Right lobe of liver (tissue), 6 donors: Measurements from ENCODE around the gene MAP3K13. TPM values are rescaled to one million over a fixed set of nuclear protein-coding genes. Genes with fewer than 3 reads are reported as not detected.

ENCODE experiments used
- ATAC-seq, 4 donors: fragments of 200-7000 bp; cut with Tn5 transposase; one replicate each; pipeline ENCODE4 v1.9.1; 2020; ENCODE audit warnings: mild to moderate bottlenecking in 4 of 4, moderate library complexity in 4 of 4
- DNase-seq, 3 donors: peaks; one replicate each; pipeline ENCODE4 v3.0.0-alpha.2; 2020
- H3K27ac ChIP-seq, 3 donors: fragments of 200-600 bp; one replicate each; pipeline ENCODE4 v1.8.0; 2022
- H3K27me3 ChIP-seq, 2 donors: fragments of 200-600 bp; one replicate each; pipeline ENCODE4 v1.8.0; 2022
- H3K36me3 ChIP-seq, 4 donors: fragments of 200-600 bp; sonication (generic) in 1 of 4; one replicate each; pipeline versions ENCODE4 v1.5.1 to v1.8.0; 2017 to 2022; ENCODE audit warnings: control low read depth in 1 of 4
- H3K4me1 ChIP-seq, 4 donors: fragments of 200-600 bp; sonication (generic) in 1 of 4; one replicate each; pipeline versions ENCODE4 v1.5.1 to v1.8.0; 2017 to 2022; ENCODE audit warnings: control low read depth in 1 of 4
- H3K4me3 ChIP-seq, 3 donors: fragments of 200-600 bp; one replicate each; pipeline ENCODE4 v1.8.0; 2022
- H3K9me3 ChIP-seq, 4 donors: fragments of 200-600 bp; sonication (generic) in 1 of 4; one replicate each; pipeline versions ENCODE4 v1.5.1 to v1.8.0; 2017 to 2022; ENCODE audit warnings: control low read depth in 1 of 4
- POLR2A ChIP-seq: fragments of 450-650 bp; IDR thresholded peaks from one replicate; pipeline ENCODE4 v1.6.1; 2017; ENCODE audit warnings: antibody characterized with exemption, mild to moderate bottlenecking
- WGBS: methylation state at CpG from one replicate; pipeline ENCODE4 v1.1.6; 2018; ENCODE audit warnings: low coverage, low lambda C conversion rate; ENCODE audit not compliant: insufficient coverage; ENCODE audit errors: missing lambda C conversion rate; 5-methylcytosine and 5-hydroxymethylcytosine counted together
- intact Hi-C, 2 donors: fragments of 100-400 bp; cut with DNase I; formaldehyde crosslinking; loops; one replicate each; pipeline versions ENCODE4 v1.11.2 to v1.14.1; 2022
- total RNA-seq, 6 experiments: library from RNA; depleted of rRNA in 2 of 6; stranded (reverse); fragments of >200 nt in 2 of 6; fragmentation: NEBNext Ultra II Directional in 3 of 6; extraction: Animal tissue kit (Norgen Biotek cat#: 25700) in 3 of 6; gene quantifications; one replicate each; pipeline versions ENCODE4 v1.1.0 to v1.2.4, GENCODE V29; 2016 to 2023
- TF ChIP-seq, protein P1 (sequence below), 4 donors: fragments of 200-600 bp in 3 of 4; fragments of 450-650 bp in 1 of 4; IDR thresholded peaks; one replicate each; pipeline versions ENCODE4 v1.5.1 to v1.8.0; 2016 to 2022; ENCODE audit warnings: antibody characterized with exemption in 4 of 4, mild to moderate bottlenecking in 2 of 4
- donor health status: DM: no; HTN: yes; CAD: no.
- donor health status: DM: no; HTN: no; CAD: no.
- donor health status: DM: no; HTN: no; CAD: no.
- donor health status: DM: no; HTN: yes; CAD: no.
- donor health status: DM: no; HTN: yes; CAD: no.

The MAP3K13 gene
- total RNA-seq, 6 experiments from 2014 or later, result 14.1 to 30.9 (median 24.1) TPM

DNA sequence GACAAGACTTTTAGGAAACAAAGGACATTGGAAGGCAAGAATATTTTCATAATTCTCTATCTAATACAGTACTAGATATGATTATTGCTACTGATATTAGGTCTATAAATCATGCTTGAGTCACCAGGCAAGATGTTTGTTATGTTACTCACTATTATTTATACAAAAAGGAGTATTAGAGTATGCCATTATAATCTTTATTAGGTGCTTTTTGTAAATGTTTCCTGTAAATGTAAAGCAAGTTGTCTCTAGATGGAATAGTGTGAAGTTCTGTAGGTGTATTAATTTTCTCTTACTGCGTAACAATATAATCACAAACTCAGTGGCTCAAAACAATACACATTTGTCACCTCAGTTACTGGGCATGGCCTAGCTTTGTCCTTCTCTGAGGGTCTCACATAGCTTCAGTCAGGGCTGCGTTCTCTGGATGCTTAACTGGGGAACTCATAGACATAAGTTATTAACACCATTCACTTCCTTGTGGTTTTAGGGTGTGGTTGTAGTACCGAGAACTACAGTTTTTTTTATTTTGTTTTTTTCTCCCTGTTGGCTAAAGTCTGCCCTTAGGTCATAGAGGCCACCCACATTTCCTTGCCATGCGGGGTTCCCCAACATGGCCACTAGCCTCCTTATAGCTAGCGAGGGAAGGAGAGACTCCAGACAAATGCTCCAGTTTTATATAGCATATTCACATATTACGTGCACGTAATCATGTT is 20.3 kb upstream of the MAP3K13 start:
- Histone ChIP-seq H3K9me3 (no peaks in the 10 kb centered on the region), H3K36me3 (peaks cover 0 to 4% (median 0%) of the 10 kb centered on the region in 4 donors), H3K4me1 (peaks cover 0 to 5% (median 2%) of the 10 kb centered on the region in 4 donors), H3K4me3 (no peak overlapping the region), H3K27me3 (no peaks in the 10 kb centered on the region), H3K27ac (no peak overlapping the region)
- ATAC-seq, result peak in 3 of 4 donors; percentile 19 to 35 (median 23)
- no peak for TF ChIP-seq POLR2A
- TF ChIP-seq, protein P1, sequence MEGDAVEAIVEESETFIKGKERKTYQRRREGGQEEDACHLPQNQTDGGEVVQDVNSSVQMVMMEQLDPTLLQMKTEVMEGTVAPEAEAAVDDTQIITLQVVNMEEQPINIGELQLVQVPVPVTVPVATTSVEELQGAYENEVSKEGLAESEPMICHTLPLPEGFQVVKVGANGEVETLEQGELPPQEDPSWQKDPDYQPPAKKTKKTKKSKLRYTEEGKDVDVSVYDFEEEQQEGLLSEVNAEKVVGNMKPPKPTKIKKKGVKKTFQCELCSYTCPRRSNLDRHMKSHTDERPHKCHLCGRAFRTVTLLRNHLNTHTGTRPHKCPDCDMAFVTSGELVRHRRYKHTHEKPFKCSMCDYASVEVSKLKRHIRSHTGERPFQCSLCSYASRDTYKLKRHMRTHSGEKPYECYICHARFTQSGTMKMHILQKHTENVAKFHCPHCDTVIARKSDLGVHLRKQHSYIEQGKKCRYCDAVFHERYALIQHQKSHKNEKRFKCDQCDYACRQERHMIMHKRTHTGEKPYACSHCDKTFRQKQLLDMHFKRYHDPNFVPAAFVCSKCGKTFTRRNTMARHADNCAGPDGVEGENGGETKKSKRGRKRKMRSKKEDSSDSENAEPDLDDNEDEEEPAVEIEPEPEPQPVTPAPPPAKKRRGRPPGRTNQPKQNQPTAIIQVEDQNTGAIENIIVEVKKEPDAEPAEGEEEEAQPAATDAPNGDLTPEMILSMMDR (IDR thresholded peaks at IDR 0.05), result no peak
- no peak for DNase-seq
- intact Hi-C loops, result no loop called here
- 69% methylated on average over 7 of the region's 7 CpGs for WGBS

DNA sequence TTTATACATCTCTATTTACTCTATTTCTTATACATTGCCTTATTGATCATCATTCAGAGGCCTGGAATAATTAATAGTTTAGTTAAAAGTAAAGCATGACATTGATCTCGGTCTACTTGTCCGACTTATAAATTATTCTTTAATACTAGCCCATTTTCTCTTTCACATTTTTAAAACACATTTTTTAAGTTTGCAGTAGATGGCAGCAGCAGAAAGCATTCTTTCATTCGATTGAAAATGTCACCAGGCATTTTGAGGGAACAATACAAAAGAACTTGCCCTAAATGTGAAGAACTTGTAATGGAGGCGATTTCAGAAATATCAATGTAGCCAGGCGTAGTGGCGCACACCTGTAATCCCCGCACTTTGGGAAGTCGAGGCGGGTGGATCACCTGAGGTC is 15.5 kb upstream of the MAP3K13 start:
- intact Hi-C loops, result no loop called here
- WGBS, result 95% methylated on average over 9 of the region's 9 CpGs
- Histone ChIP-seq H3K4me3 (no peak overlapping the region), H3K9me3 (no peaks in the 10 kb centered on the region), H3K27me3 (no peaks in the 10 kb centered on the region), H3K4me1 (no peaks in the 10 kb centered on the region), H3K27ac (no peak overlapping the region), H3K36me3 (peaks cover 0 to under 1% (median 0%) of the 10 kb centered on the region in 4 donors)
- TF ChIP-seq POLR2A, result no peak
- TF ChIP-seq, protein P1 (IDR thresholded peaks at IDR 0.05), result no peak
- no peak for ATAC-seq
- DNase-seq, result no peak

DNA sequence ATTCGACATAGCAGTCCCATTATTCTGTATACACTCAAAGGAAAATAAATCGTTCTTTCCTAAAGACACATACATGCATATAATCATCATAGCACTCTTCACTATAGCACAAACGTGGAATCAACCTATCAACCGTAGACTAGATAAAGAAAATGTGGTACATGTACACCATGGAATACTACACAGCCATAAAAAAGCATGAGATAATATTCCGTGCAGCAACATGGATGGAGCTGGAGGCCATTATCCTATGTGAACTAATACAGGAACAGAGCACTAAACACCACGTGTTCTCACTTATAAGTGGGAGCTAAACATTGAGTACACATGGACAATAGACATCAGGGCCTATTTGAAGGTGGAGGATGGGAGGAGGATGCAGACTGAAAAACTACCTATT is 12.1 kb upstream of the MAP3K13 start:
- H3K36me3 ChIP-seq, result no peaks in the 10 kb centered on the region
- no peak overlapping the region for H3K27ac ChIP-seq
- no peak for TF ChIP-seq POLR2A
- TF ChIP-seq, protein P1 (IDR thresholded peaks at IDR 0.05), result no peak
- H3K4me3 ChIP-seq, result no peak overlapping the region
- intact Hi-C loops, result no loop called here
- H3K4me1 ChIP-seq, result no peaks in the 10 kb centered on the region
- DNase-seq, result no peak
- no peaks in the 10 kb centered on the region for H3K27me3 ChIP-seq
- 83% methylated on average over 6 of the region's 6 CpGs for WGBS
- H3K9me3 ChIP-seq, result no peaks in the 10 kb centered on the region
- ATAC-seq, result no peak

DNA sequence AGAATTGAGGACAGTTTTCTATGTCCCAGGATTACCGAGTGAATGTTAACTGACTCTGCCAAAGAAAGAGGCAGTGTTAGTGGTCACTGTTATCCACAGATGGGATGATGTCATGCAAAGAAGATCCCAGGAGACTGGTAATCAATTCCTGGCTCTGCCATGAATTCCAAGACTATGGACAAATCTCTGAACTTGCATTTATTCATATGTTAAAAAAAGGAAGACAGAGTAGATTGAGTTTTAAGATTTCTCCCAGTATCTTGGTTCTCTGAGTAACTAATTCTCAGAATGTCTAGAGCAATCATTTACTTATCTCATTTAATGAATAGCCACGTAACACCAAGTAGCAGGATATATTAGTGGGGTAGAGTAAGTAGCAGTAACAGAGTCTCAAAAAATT is 11.5 kb upstream of the MAP3K13 start:
- H3K27ac ChIP-seq, result no peak overlapping the region
- H3K4me1 ChIP-seq, result peaks cover 0 to 3% (median 0%) of the 10 kb centered on the region in 4 donors
- ATAC-seq (no peak), DNase-seq (no peak)
- intact Hi-C loops, result no loop called here
- H3K36me3 ChIP-seq, result no peaks in the 10 kb centered on the region
- H3K9me3 ChIP-seq, result no peaks in the 10 kb centered on the region
- 72% methylated on average over 2 of the region's 2 CpGs for WGBS
- H3K27me3 ChIP-seq, result no peaks in the 10 kb centered on the region
- TF ChIP-seq POLR2A, result no peak
- TF ChIP-seq, protein P1 (IDR thresholded peaks at IDR 0.05), result no peak
- no peak overlapping the region for H3K4me3 ChIP-seq
